ENCODE data around the gene ACACA. TPM values are rescaled to one million over a fixed set of nuclear protein-coding genes. Genes with fewer than 3 reads are reported as not detected.
A peak's percentile ranks its signal among the peaks of the same experiment; 100 is the strongest.

The ACACA gene
- total and polyA plus RNA-seq, 2 donors (not counting 1 experiment from before 2014, with no cell fraction given), result 45.2 to 123 TPM

GRCh38 chr17:37188157-37188556 lies 218.5 kb downstream of the ACACA start:
- Histone ChIP-seq H3K4me2 (ENCODE audit: extremely low read depth, insufficient read depth, low read length) (no peak overlapping the region), H4K20me1 (ENCODE audit: control insufficient read depth, extremely low read depth, insufficient read depth, low read length) (no peaks in the 10 kb centered on the region), H3K9me3 (ENCODE audit: control insufficient read depth, insufficient read depth, low read depth, low read length) (no peaks in the 10 kb centered on the region), H2AFZ (ENCODE audit: low read length) (no peak overlapping the region), H3K4me3 (replicated peaks in 1 of 4; ENCODE audit: control extremely low read depth in 1 of 4, insufficient read depth in 1 of 4, low read depth in 3 of 4, low read length in 4 of 4) (no peak overlapping the region), H3K27ac (ENCODE audit: insufficient read depth, low read length) (no peak overlapping the region), H3K27me3 (ENCODE audit: control insufficient read depth, insufficient read depth, low read length) (no peaks in the 10 kb centered on the region), H3K9ac (ENCODE audit: insufficient read depth, low read length) (no peak overlapping the region), H3K36me3 (ENCODE audit: control insufficient read depth, insufficient read depth, low read length) (peaks cover 2% of the 10 kb centered on the region), H3K4me1 (ENCODE audit: control insufficient read depth, extremely low read depth, insufficient read depth, low read length) (peaks cover 2% of the 10 kb centered on the region), H3K79me2 (ENCODE audit: control insufficient read depth, insufficient read depth, low read length) (no peaks in the 10 kb centered on the region)
- no peak for DNase-seq (ENCODE audit: low read depth in 2 of 2)
- TF ChIP-seq EZH2 (IDR thresholded peaks at IDR 0.05; ENCODE audit: low read length, missing control alignments) (no peak), CTCF (conservative IDR thresholded peaks at IDR 0.05 in 1 of 2, IDR thresholded peaks at IDR 0.05 in 1 of 2; ENCODE audit: low read depth in 1 of 2, low read length in 2 of 2) (no peak)

- Histone ChIP-seq H3K4me3 (replicated peaks in 1 of 4; ENCODE audit: control extremely low read depth in 1 of 4, insufficient read depth in 1 of 4, low read depth in 3 of 4, low read length in 4 of 4) (no peak overlapping the region), H3K79me2 (ENCODE audit: control insufficient read depth, insufficient read depth, low read length) (no peaks in the 10 kb centered on the region), H3K36me3 (ENCODE audit: control insufficient read depth, insufficient read depth, low read length) (peaks cover 2% of the 10 kb centered on the region), H3K9me3 (ENCODE audit: control insufficient read depth, insufficient read depth, low read depth, low read length) (no peaks in the 10 kb centered on the region), H3K27ac (ENCODE audit: insufficient read depth, low read length) (no peak overlapping the region), H3K4me2 (ENCODE audit: extremely low read depth, insufficient read depth, low read length) (no peak overlapping the region), H2AFZ (ENCODE audit: low read length) (no peak overlapping the region), H4K20me1 (ENCODE audit: control insufficient read depth, extremely low read depth, insufficient read depth, low read length) (no peaks in the 10 kb centered on the region), H3K9ac (ENCODE audit: insufficient read depth, low read length) (no peak overlapping the region), H3K27me3 (ENCODE audit: control insufficient read depth, insufficient read depth, low read length) (no peaks in the 10 kb centered on the region), H3K4me1 (ENCODE audit: control insufficient read depth, extremely low read depth, insufficient read depth, low read length) (peaks cover 4% of the 10 kb centered on the region)
- TF ChIP-seq EZH2 (IDR thresholded peaks at IDR 0.05; ENCODE audit: low read length, missing control alignments) (no peak), CTCF (conservative IDR thresholded peaks at IDR 0.05 in 1 of 2, IDR thresholded peaks at IDR 0.05 in 1 of 2; ENCODE audit: low read depth in 1 of 2, low read length in 2 of 2) (no peak)
- DNase-seq (ENCODE audit: low read depth in 2 of 2), result peak in 1 of 2 donors; percentile 61
These were observed 219.4 kb downstream of the ACACA start for GRCh38 chr17:37187262-37187661.

- Histone ChIP-seq H2AFZ (ENCODE audit: low read length) (no peak overlapping the region), H3K9ac (ENCODE audit: insufficient read depth, low read length) (no peak overlapping the region), H3K4me3 (replicated peaks in 1 of 4; ENCODE audit: control extremely low read depth in 1 of 4, insufficient read depth in 1 of 4, low read depth in 3 of 4, low read length in 4 of 4) (no peak overlapping the region), H3K36me3 (ENCODE audit: control insufficient read depth, insufficient read depth, low read length) (no peaks in the 10 kb centered on the region), H3K4me2 (ENCODE audit: extremely low read depth, insufficient read depth, low read length) (no peak overlapping the region), H3K27ac (ENCODE audit: insufficient read depth, low read length) (no peak overlapping the region), H3K4me1 (ENCODE audit: control insufficient read depth, extremely low read depth, insufficient read depth, low read length) (peaks cover 5% of the 10 kb centered on the region), H3K27me3 (ENCODE audit: control insufficient read depth, insufficient read depth, low read length) (no peaks in the 10 kb centered on the region), H4K20me1 (ENCODE audit: control insufficient read depth, extremely low read depth, insufficient read depth, low read length) (no peaks in the 10 kb centered on the region), H3K9me3 (ENCODE audit: control insufficient read depth, insufficient read depth, low read depth, low read length) (no peaks in the 10 kb centered on the region), H3K79me2 (ENCODE audit: control insufficient read depth, insufficient read depth, low read length) (no peaks in the 10 kb centered on the region)
- DNase-seq (ENCODE audit: low read depth in 2 of 2), result peak; percentile 49 to 52
- TF ChIP-seq EZH2 (IDR thresholded peaks at IDR 0.05; ENCODE audit: low read length, missing control alignments) (no peak), CTCF (conservative IDR thresholded peaks at IDR 0.05 in 1 of 2, IDR thresholded peaks at IDR 0.05 in 1 of 2; ENCODE audit: low read depth in 1 of 2, low read length in 2 of 2) (no peak)
These were observed 223.7 kb downstream of the ACACA start for GRCh38 chr17:37182786-37183465.

Measured in fibroblast of lung (primary cell).